CD14-positive monocyte (primary cell): ENCODE results near the gene DAPK2. TPM values are rescaled to one million over a fixed set of nuclear protein-coding genes. Genes with fewer than 3 reads are reported as not detected.
A peak's percentile ranks its signal among the peaks of the same experiment; 100 is the strongest.

Experiments used
- DNase-seq, 3 donors: peaks; one replicate each; pipeline ENCODE4 v3.0.0-alpha.2; 2011 to 2022
- H2AFZ ChIP-seq: 2 replicates; pipeline ENCODE4 v1.6.0; 2012; ENCODE audit warnings: mild to moderate bottlenecking, low read depth, low read length, inconsistent platforms; ENCODE audit not compliant: insufficient read depth, poor library complexity, severe bottlenecking
- H3K27ac ChIP-seq, 2 donors: 1 replicate in 1 of 2; 2 replicates in 1 of 2; pipeline ENCODE4 v1.5.1; 2012 to 2013; ENCODE audit warnings: low read length in 2 of 2, control low read depth in 1 of 2, inconsistent platforms in 1 of 2, low read depth in 1 of 2, mild to moderate bottlenecking in 1 of 2
- H3K27me3 ChIP-seq, 2 donors: one replicate each; pipeline versions ENCODE4 v1.6.0 to v1.6.1; 2011 to 2013; ENCODE audit warnings: low read length in 2 of 2; ENCODE audit not compliant: control insufficient read depth in 2 of 2, insufficient read depth in 2 of 2
- H3K36me3 ChIP-seq, 2 donors: replicated peaks in 1 of 2; 1 replicate in 1 of 2; 2 replicates in 1 of 2; pipeline versions ENCODE4 v1.5.1 to v1.6.1; 2012 to 2013; ENCODE audit warnings: low read length in 2 of 2, control low read depth in 1 of 2, inconsistent platforms in 1 of 2, mild to moderate bottlenecking in 1 of 2; ENCODE audit not compliant: insufficient read depth in 2 of 2, control insufficient read depth in 1 of 2
- H3K4me1 ChIP-seq, 2 donors: 1 replicate in 1 of 2; 2 replicates in 1 of 2; pipeline versions ENCODE4 v1.5.1 to v1.6.1; 2012 to 2013; ENCODE audit warnings: low read length in 2 of 2, control low read depth in 1 of 2, inconsistent platforms in 1 of 2, mild to moderate bottlenecking in 1 of 2, moderate library complexity in 1 of 2; ENCODE audit not compliant: insufficient read depth in 2 of 2, control insufficient read depth in 1 of 2
- H3K4me2 ChIP-seq: replicated peaks from 2 replicates; pipeline ENCODE3; 2012; ENCODE audit warnings: low read length, moderate library complexity, mild to moderate bottlenecking; ENCODE audit not compliant: poor library complexity, severe bottlenecking; ENCODE audit errors: extremely low read depth
- H3K4me3 ChIP-seq, 3 experiments: fragments of 200-600 bp in 1 of 3; sonication (generic) in 1 of 3; replicated peaks in 1 of 3; 1 replicate in 2 of 3; 2 replicates in 1 of 3; pipeline ENCODE4 v1.5.1; 2011 to 2013; ENCODE audit warnings: low read length in 3 of 3, mild to moderate bottlenecking in 3 of 3, control low read depth in 2 of 3, low read depth in 2 of 3, inconsistent platforms in 1 of 3, moderate library complexity in 1 of 3
- H3K79me2 ChIP-seq: 2 replicates; pipeline ENCODE4 v1.6.0; 2012; ENCODE audit warnings: mild to moderate bottlenecking, control low read depth, inconsistent platforms, low read length, moderate library complexity; ENCODE audit not compliant: insufficient read depth
- H3K9ac ChIP-seq: 2 replicates; pipeline ENCODE4 v1.6.0; 2017; ENCODE audit warnings: low read length, mild to moderate bottlenecking; ENCODE audit not compliant: insufficient read depth, poor library complexity, severe bottlenecking
- H3K9me3 ChIP-seq, 2 donors: replicated peaks in 1 of 2; 1 replicate in 1 of 2; 2 replicates in 1 of 2; pipeline versions ENCODE4 v1.5.1 to v1.6.1; 2012 to 2013; ENCODE audit warnings: low read length in 2 of 2, control low read depth in 1 of 2; ENCODE audit not compliant: control insufficient read depth in 1 of 2, insufficient read depth in 1 of 2
- H4K20me1 ChIP-seq: 2 replicates; pipeline ENCODE4 v1.6.0; 2012; ENCODE audit warnings: mild to moderate bottlenecking, low read length, control low read depth, moderate library complexity; ENCODE audit not compliant: insufficient read depth
- H3K27ac Mint-ChIP-seq, 7 donors: one replicate each; pipeline ENCODE4 v1.8.0; 2020; ENCODE audit warnings: mild to moderate bottlenecking in 7 of 7, mixed read lengths in 7 of 7, moderate library complexity in 6 of 7, inconsistent platforms in 2 of 7
- H3K27me3 Mint-ChIP-seq, 3 donors: one replicate each; pipeline ENCODE4 v1.8.0; 2021 to 2022; ENCODE audit warnings: low read depth in 3 of 3, mild to moderate bottlenecking in 3 of 3, mixed read lengths in 3 of 3, moderate library complexity in 3 of 3, inconsistent platforms in 1 of 3
- H3K36me3 Mint-ChIP-seq, 2 donors: one replicate each; pipeline ENCODE4 v1.8.0; 2020; ENCODE audit warnings: mixed read lengths in 2 of 2, inconsistent platforms in 1 of 2, mild to moderate bottlenecking in 1 of 2
- H3K4me1 Mint-ChIP-seq: one replicate; pipeline ENCODE4 v1.8.0; 2020; ENCODE audit warnings: mild to moderate bottlenecking, mixed read lengths
- H3K4me3 Mint-ChIP-seq, 2 donors: one replicate each; pipeline ENCODE4 v1.8.0; 2020; ENCODE audit warnings: mild to moderate bottlenecking in 2 of 2, mixed read lengths in 2 of 2, moderate library complexity in 1 of 2
- H3K9me3 Mint-ChIP-seq, 7 donors: one replicate each; pipeline ENCODE4 v1.8.0; 2020 to 2022; ENCODE audit warnings: mixed read lengths in 7 of 7, mild to moderate bottlenecking in 6 of 7, moderate library complexity in 6 of 7, inconsistent platforms in 2 of 7
- WGBS: methylation state at CpG from one replicate; pipeline ENCODE4 v1.1.5; 2013; ENCODE audit warnings: missing lambda C conversion rate; ENCODE audit not compliant: insufficient coverage; 5-methylcytosine and 5-hydroxymethylcytosine counted together
- intact Hi-C, 2 donors: fragments of 100-400 bp; cut with micrococcal nuclease; formaldehyde crosslinking; loops; one replicate each; pipeline versions ENCODE4 v1.15.0 to v1.15.1; 2023
- polyA plus RNA-seq, 3 donors: library from polyadenylated mRNA; depleted of rRNA in 1 of 3; unstranded in 2 of 3; stranded (reverse) in 1 of 3; fragments of 300-500 nt in 2 of 3; fragments of >200 nt in 1 of 3; fragmentation: Illumina TruSeq in 2 of 3; gene quantifications; 1 replicate in 2 of 3; 2 replicates in 1 of 3; pipeline ENCODE4 v1.2.3, GENCODE V29; 2012 to 2021
- TF ChIP-seq, protein P1 (sequence below): fragments of 200-600 bp; IDR thresholded peaks from one replicate; pipeline ENCODE4 v1.8.0; 2022; ENCODE audit warnings: antibody characterized with exemption, mild to moderate bottlenecking

The DAPK2 gene
- polyA plus RNA-seq, 3 donors: 0.59 to 4.1 (median 2.1) TPM

- no peaks in the 10 kb centered on the region for H4K20me1 ChIP-seq
- peak overlapping the region in 1 of 7 donors; percentile 21 for H3K27ac Mint-ChIP-seq
- peaks cover 16 to 29% of the 10 kb centered on the region in 2 donors for H3K4me1 ChIP-seq
- no peak overlapping the region for H3K4me2 ChIP-seq
- no peaks in the 10 kb centered on the region for H3K27me3 ChIP-seq
- H3K4me3 ChIP-seq: no peak overlapping the region
- no peaks in the 10 kb centered on the region for H3K79me2 ChIP-seq
- WGBS: 97% methylated on average over 6 of the region's 7 CpGs
- DNase-seq: no peak
- TF ChIP-seq, protein P1, sequence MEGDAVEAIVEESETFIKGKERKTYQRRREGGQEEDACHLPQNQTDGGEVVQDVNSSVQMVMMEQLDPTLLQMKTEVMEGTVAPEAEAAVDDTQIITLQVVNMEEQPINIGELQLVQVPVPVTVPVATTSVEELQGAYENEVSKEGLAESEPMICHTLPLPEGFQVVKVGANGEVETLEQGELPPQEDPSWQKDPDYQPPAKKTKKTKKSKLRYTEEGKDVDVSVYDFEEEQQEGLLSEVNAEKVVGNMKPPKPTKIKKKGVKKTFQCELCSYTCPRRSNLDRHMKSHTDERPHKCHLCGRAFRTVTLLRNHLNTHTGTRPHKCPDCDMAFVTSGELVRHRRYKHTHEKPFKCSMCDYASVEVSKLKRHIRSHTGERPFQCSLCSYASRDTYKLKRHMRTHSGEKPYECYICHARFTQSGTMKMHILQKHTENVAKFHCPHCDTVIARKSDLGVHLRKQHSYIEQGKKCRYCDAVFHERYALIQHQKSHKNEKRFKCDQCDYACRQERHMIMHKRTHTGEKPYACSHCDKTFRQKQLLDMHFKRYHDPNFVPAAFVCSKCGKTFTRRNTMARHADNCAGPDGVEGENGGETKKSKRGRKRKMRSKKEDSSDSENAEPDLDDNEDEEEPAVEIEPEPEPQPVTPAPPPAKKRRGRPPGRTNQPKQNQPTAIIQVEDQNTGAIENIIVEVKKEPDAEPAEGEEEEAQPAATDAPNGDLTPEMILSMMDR: no peak
- no peaks in the 10 kb centered on the region for H3K36me3 ChIP-seq
- peaks cover 20% of the 10 kb centered on the region for H3K4me1 Mint-ChIP-seq
- H3K9me3 Mint-ChIP-seq: peaks cover 0 to 3% (median 0%) of the 10 kb centered on the region in 7 donors
- peaks cover 0 to 5% (median 2%) of the 10 kb centered on the region in 3 donors for H3K27me3 Mint-ChIP-seq
- no peaks in the 10 kb centered on the region for H3K36me3 Mint-ChIP-seq
- intact Hi-C loops: loop anchor here in 1 of 2 donors (10.0 kb wide), 1 partner anchor 153 kb away; no protein-coding TSS in a partner anchor
- no peaks in the 10 kb centered on the region for H3K9me3 ChIP-seq
- no peak overlapping the region for H3K27ac ChIP-seq
- H2AFZ ChIP-seq: no peak overlapping the region
- no peak overlapping the region for H3K4me3 Mint-ChIP-seq
- H3K9ac ChIP-seq: no peak overlapping the region
Observed at GRCh38 chr15:63908281-63908680, 138.0 kb downstream of the DAPK2 start.

GRCh38 chr15:63907521-63907920 is 138.8 kb downstream of the DAPK2 start:
- Histone ChIP-seq H3K4me1 (peaks cover 20 to 33% of the 10 kb centered on the region in 2 donors), H4K20me1 (no peaks in the 10 kb centered on the region), H3K9ac (no peak overlapping the region), H3K4me2 (no peak overlapping the region), H3K9me3 (no peaks in the 10 kb centered on the region), H3K79me2 (no peaks in the 10 kb centered on the region), H3K27ac (no peak overlapping the region), H3K27me3 (no peaks in the 10 kb centered on the region), H3K4me3 (no peak overlapping the region), H2AFZ (no peak overlapping the region), H3K36me3 (no peaks in the 10 kb centered on the region)
- intact Hi-C loops: loop anchor here in 1 of 2 donors (10.0 kb wide), 1 partner anchor 153 kb away; no protein-coding TSS in a partner anchor
- Mint-ChIP-seq H3K4me1 (peaks cover 23% of the 10 kb centered on the region), H3K36me3 (no peaks in the 10 kb centered on the region), H3K4me3 (no peak overlapping the region), H3K9me3 (peaks cover 0 to 3% (median 0%) of the 10 kb centered on the region in 7 donors), H3K27ac (no peak overlapping the region), H3K27me3 (peaks cover 0 to 5% (median 2%) of the 10 kb centered on the region in 3 donors)
- 97% methylated on average over 5 of the region's 8 CpGs for WGBS
- TF ChIP-seq, protein P1: no peak
- no peak for DNase-seq
